NK-92 (cell line): ENCODE data around the gene ATP2C2.
"Not testable (repeated sequence)": the region's sequence is repeated elsewhere in the genome, so short reads cannot be mapped to it uniquely, and the experiment has no call there.

Source experiments
- DNase-seq: peaks from one replicate; lab custom pipeline; 2025; ENCODE audit not compliant: unreplicated experiment; lab: John Stamatoyannopoulos, UW

ATP2C2 gene

DNA sequence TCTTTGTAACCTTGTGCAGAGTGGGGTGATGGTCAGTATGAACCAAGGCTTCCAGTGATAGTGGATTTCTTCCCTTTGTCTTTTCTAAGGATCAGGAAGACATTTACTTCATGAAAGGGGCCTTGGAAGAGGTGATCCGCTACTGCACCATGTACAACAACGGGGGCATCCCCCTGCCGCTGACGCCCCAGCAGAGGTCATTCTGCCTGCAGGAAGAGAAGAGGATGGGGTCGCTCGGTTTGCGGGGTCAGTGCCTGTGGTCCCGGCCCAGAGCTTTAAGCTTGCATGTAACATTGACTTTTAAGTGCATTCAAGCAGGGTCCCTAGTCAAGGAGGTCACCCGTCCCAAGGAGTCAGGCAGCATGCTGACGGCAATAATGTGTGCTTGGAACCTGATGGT lies 80.1 kb downstream of the ATP2C2 start:
- no peak for DNase-seq

DNA sequence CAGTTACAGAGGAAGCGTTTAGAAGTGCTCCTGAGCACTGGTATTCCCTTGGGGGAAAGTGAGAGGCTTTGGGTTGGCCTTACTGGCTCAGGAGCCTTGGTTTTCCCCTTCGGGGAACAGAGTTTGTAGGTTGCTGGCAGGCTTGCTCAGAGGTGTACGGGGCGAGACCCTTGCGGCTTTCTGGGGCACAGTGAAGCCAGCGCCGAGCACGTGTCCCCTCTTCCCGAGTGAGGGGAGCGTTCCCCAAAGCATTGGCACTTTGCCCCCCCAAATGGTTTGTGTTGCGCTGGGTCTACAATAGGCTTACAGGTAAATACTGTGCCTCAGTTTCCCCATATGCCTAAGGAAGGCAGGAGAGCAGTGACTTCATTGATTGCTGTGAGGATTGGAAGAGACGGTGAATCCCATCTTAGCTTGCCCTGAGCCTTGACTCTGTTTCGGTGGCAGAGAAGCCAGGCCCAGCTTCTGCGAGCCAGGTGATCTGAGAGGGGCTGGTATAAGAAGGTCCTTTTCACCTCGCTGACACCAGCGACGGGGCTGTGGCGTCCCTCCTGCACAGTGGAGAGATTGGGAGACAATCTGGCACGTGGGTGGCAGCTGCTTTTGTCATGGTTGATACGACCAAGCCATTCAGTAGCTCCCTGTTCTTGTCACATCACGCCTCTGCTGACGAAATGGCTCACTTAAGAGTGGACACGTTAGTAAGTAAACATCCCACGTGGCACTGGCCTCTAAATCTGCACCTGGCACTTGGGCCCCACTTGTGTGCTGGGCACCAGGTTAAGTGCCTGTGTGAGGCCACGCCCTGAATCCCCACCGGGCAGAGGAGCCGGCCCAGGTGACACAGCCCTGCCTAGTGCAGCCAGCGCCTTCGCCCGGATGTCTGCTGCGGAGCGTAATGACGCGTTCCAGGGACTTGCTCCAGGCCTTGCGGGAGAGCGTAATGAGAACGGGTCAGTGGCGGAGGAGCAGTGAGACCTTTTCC lies 81.1 kb downstream of the ATP2C2 start:
- DNase-seq: no peak

DNA sequence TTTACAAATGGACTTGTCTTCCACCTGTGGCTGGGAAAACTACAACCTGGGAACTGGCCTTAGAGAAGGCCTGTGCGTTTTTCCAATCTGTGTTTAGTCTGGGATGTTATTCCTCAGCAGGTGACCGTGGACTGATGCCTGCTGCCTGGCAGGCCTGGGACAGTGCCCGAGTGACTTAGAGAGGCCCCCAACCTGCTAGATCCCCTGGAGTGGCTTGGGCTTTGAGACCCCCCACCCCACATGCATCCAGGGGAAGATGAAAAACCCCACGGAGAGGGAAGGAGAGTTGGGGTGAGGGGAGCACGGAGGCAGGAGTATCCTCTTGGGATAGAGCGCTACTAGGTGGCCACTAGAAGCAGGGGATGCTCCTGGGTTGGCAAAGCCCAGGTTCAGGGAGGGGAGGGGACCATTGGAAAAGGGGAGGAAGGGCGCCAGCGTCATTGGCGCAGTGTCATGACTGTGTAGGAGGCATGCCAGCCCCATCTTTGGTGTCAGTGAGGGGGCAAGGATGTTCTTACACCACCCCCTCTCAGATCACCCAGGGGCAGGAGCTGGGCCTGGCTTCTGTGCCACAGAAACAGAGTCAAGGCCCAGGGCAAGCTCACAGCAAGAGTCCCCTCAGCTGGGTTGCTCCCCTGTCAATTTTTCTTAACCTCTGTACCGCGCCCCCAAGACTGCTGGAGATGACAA lies 82.0 kb downstream of the ATP2C2 start:
- no peak for DNase-seq

DNA sequence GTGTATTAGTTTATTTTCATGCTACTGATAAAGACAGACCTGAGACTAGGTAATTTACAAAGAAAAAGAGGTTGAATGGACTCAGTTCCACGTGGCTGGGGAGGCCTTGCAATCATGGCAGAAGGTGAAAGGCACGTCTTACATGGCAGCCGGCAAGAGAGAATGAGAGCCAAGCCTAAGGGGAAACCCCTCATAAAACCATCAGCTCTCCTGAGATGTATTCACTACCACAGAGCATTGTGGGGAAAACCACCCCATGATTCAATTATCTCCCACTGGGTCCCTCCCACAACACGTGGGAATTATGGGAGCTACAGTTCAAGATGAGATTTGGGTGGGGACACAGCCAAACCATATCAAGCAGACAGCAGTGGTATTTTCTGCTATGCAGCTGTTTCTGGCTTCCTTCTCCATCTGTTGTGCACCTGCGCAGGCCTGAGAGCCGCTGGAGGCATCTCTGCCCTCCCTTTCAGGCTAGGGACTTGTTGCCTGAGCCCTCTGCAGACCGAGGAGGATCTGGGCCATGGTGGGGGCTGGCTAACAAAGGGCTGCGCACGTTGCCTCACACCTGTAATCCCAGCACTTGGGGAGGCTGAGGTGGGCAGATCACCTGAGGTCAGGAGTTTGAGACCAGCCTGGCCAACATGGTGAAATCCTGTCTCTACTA lies 82.8 kb downstream of the ATP2C2 start:
- not testable (repeated sequence) for DNase-seq

DNA sequence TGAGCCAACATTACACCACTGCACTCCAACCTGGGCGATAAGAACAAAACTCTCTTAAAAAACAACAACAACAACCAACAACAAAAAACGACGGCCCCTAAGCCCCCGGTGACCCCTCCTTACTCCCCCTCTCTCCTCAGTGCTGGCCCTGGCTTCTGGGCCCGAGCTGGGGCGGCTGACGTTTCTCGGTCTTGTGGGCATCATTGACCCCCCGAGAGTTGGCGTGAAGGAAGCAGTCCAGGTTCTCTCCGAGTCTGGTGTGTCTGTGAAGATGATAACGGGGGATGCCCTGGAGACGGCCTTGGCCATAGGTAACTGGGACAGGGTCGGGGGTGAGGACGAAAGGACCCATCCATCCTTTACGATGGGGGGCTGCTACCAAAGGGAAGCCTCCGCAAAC lies 83.4 kb downstream of the ATP2C2 start:
- no peak for DNase-seq

DNA sequence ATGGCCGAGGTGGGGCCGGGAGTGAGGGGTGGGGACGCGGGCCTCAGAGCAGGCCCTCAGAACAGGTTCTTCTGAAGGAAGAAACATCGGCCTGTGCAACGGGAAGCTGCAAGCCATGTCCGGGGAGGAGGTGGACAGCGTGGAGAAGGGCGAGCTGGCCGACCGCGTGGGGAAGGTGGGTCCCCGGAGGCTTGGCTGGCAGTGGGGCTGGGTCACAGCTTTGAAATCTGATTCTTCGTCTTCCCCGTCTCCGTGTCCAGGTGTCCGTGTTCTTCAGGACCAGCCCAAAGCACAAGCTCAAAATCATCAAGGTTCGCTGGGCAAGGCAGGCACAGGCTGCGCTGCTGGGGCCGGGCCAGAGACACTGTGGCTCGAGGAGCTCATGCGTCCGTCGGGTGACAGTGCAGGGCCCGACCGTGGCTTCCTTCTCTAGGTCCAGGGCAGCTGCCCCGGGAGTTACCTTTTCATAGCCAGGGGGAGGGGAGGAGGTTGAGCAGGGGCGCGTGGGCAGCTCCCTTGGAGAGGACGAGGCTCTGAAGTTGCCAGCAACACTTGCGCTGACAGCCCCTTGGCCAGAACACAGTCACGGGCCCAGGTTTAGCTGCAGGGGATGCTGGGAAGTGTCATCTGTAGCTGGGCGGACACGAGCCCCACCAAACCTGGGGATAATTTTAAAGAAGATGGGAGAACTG lies 84.9 kb downstream of the ATP2C2 start:
- no peak for DNase-seq

DNA sequence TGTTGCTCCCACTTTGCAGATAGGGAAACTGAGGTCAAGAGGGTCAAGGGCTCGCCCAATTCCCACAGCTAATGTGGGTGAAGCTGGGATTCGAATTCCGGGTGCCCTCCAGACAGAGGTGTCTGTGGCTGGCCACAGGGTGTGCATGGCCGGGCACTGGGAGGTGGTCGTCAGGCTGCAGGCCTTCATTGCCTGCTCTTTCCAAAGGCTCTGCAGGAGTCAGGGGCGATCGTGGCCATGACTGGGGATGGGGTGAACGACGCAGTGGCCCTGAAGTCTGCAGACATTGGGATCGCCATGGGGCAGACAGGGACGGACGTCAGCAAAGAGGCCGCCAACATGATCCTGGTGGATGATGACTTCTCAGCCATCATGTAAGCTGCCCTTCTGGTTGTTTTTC lies 86.3 kb downstream of the ATP2C2 start:
- DNase-seq: no peak

DNA sequence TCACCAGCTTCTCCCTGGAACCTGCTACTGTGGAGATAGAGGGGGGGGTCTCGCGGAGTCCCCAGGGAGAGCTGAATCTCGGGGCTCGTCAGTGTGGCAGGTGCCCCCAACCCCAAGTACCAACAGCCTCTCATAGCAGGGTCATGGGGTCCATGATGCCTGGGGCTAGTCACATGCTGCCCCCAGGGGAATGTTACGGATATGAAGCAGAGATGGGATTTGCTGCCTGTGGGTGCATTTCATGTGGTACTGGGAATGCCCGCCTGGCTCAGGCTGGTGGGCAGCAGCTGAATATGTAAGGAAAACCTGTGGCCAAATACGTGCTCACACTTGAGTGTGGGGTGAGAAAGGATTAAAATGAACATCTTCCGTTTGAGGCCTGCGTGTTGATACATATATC lies 86.7 kb downstream of the ATP2C2 start:
- DNase-seq: no peak

DNA sequence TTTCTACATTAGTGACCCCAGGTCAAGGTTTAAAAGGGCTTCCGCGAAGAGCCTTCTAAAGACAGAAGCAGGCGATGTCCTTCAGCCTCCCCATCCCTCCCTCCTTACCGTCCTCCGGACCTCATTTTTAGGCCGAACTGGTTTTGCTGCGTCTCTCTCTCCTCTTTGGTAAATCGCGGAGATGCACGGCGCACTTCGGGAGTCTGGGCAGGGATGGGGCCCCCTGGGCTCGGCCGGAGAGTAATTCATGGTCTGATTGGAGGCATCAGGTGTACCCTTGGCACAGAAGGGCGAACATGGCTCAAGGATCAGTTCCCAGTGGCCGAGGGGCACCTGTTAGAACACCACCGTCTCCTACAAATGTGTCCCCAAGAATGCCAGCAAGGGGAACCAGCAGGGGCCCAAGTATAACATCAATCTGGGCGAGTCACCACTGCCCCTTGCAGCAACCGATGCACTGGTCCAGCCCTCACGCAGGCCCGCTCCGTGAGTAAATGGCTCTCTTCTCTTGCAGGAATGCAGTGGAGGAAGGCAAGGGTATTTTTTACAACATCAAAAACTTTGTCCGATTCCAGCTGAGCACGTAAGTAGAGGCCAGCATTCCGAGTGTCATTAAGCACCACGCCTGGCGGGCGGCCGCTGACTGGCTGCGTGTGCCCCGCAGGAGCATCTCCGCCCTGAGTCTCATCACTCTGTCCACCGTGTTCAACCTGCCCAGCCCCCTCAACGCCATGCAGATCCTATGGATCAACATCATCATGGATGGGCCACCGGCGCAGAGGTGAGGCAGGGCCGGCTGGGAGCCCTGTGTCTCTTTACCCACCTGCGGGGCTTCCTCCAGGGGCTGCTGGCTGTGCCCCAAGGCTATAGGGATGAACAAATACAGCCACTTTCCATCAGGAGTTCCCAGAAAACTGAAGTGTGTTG lies 90.5 kb downstream of the ATP2C2 start:
- no peak for DNase-seq

DNA sequence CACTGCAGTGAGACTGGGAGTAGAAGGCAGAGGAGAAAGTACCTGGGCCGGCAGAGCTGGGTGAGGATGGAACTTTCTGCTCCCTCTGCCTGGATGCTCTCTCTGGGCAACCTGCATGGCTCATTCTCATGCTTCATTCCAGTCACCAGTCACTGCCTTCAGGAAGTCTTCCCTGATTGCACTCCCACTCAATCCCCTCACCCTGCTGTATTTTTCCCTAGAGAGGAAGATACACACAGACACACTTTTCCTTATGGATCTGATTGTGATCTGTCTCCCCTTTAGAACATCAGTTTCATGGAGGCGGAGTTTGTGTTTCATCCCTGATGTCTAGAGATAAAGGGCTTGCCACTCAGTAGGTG lies 91.2 kb downstream of the ATP2C2 start:
- DNase-seq: no peak

DNA sequence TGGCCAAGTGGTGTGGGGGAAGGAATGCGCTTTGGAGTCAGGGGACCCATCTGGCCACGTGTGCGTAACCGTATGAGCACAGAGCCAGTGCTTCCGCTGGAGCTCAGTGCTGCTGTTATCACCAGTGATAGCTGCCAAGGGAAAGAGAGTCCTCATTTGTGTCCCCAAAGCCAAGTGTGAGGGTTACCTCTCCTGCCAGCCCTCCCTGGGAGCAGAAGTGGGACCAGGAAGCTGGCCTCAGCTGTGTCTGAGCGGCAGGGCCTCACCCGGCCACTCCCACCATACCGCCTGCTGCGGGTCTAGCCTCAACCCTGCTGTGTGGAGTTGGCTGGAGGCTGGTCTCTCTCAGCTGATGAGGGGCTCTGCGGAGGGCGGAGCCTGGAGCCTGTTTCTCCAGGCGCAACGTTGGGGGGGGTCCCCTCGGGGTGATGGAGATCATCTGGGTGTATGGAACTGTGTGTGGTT lies 91.6 kb downstream of the ATP2C2 start:
- no peak for DNase-seq

DNA sequence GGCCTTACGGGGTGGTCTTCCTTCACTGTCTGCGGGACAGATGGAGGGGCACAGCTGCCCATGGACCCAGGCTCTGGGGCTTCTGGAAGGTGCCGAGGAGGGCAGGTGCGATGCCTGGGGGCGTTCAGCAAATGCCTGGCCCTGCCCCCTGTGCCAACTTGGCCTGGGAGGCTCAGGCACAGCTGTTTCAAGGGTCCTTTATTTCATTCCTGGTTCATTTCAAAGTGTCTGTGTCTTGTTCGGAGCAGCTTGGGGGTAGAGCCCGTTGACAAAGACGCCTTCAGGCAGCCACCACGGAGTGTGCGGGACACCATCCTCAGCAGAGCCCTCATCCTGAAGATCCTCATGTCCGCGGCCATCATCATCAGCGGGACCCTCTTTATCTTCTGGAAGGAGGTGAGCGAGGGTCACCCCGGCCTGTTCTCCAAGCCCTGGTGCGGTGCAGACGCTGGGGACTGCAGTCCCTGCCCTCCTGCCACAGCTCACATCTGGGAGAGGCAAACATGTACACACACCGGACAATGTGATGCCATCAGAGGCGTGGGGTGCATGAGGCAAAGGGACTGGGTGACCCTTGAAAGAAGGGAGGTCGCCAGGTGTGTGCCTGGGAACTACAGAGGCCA lies 92.2 kb downstream of the ATP2C2 start:
- no peak for DNase-seq

DNA sequence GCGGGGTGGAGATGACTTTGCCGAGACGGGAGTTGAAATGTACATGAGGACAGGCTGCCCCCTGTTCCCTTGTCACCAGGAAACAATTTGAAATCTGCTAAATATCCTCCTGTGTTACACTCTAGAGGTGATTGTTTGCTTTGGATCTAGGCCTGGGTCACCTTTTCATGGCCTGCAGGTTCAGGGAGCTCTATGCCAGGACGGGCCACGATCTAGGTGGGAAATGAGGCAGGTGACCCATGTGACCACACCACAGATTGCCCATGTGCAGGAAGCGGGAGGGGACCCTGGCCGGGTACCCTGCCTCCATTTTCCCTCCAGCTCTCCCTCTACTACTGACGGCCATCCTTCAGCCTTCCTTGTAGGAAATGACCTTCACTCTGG lies 92.7 kb downstream of the ATP2C2 start:
- DNase-seq: no peak

DNA sequence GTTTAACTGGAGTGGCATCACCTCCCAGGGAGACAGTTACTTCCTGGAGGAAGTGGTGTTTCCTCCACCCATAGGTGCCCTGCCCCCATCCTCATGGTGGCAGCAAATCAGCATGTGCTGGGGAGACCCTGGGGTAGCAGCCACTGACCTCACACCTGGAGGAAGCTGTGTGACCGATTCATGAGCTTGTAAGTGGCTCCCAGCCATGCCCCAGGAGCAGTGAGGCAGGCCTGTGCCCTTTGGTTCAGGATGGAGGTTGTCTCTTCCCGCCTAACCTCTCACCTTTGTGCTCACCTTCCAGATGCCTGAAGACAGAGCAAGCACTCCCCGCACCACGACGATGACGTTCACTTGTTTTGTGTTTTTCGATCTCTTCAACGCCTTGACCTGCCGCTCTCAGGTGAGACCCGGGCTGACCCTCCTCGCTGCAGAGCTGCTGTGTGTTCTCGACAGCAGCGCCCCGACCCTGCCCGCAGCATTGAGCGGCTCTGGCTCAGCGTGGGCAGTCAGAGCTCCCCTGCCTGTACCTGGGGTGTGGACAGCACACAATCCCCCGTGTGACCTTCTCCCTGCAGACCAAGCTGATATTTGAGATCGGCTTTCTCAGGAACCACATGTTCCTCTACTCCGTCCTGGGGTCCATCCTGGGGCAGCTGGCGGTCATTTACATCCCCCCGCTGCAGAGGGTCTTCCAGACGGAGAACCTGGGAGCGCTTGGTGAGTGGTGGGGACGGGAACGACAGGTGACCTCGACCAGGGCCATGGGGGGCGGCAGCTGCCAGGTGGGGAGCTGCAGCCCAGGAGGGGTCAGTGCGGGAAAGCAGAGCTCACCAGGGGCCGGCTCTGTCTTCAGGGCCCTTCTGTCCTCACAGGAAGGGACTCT lies 93.3 kb downstream of the ATP2C2 start:
- no peak for DNase-seq

DNA sequence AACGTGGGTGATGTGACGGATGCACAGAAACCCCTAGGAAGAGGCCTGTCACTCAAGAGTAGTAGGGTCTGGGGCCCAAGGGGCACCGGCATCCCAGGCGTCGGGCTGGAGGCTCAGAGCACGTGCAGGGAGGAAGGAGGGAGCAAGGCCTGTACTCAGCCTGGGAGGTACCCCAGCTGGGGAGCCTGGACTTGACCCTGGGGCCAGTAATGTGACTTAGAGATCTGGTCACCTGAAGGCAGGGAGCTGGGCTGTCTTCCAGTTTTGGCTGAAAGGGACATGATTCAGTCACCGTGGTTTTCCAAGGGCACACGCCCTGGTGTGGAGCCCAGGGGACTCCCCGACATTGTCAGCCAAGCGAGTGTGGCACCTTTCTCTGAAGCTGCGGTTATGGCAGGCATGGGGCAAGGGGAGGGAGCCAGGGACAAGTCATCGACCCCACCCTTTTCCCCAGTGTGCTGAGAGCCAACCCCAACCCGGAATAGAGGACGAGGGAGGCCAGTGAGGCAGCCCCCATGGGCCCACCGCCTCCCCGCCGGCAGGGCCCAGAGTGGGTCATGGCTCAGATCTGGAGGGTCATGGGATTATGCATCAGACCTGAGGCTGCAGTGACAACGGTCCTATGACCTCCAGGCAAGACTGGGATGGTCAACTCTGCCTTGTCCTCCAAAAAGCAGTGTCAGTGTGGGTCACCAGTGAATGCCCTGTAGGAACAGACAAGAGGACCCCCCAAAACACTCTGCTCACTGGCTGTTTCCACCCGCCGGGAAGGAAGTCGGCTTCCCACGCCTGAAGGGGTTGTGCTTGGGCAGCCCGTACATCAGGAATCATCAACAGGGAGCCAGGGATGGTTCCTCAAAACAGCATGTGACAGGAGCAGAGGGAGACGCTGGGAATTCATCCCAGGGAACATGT lies 94.2 kb downstream of the ATP2C2 start:
- DNase-seq: no peak

DNA sequence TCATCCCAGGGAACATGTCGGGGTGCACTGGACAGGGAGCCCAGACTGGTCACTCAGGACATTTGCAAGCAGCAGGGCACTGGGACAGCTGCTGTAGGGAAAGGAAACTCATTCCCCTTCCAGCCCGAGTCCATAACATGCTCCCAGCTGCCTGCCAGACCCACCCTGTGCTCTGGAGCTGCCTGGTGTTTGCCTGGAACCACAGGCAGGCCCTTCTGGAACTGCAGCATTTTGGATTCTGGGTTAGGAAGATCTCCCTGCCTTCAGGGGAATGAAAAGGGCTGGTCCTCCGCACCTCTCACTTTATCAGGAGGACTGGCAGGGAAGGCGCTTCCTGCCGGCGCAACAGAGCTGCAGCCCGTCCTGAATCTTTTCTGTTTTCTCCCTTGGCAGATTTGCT lies 94.9 kb downstream of the ATP2C2 start:
- DNase-seq: no peak

DNA sequence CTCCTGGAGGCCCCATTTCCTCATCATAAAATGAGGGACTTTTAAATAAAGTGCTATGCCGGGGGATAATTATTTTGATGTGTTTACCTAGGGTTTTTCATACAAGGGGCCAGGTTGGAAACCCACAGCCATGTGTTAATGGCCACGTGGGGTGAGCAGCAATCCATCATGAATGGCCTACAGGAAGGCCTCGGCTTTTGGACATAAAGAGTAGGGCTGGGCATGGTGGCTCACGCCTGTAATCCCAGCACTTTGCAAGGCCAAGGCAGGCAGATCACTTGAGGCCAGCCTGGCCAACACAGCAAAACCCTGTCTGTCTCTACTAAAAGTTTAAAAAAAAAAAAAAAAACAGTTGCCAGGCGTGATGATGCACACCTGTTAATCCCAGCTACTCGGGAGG lies 95.8 kb downstream of the ATP2C2 start:
- DNase-seq: no peak

DNA sequence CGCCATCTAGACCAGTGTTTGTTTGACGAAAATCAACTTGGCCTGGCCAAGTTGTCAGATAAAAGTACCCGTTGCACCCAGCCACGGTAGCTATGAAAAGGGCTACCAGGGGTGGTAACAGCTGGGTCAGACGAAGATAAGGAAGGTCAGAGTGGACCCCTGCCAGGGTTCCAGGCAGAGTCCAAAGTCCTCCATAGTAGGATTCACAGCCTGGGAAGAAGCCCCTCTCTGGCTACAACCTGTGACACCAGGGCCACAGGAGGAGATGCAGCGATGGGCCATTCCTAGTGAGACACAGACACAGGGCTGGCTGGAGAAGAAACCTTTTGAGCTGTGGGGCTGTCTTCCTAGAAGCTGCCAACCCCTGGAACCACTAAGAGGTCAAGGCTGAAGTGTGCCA lies 96.8 kb downstream of the ATP2C2 start:
- DNase-seq: no peak
